GM19328 (cell line): ENCODE measurements around the gene MAB21L2.

ENCODE experiments used
- ATAC-seq: cut with Tn5 transposase; IDR thresholded peaks from one replicate; pipeline ENCODE4 v1.9.1; 2021; ENCODE audit warnings: mild to moderate bottlenecking, moderate library complexity; ENCODE audit not compliant: unreplicated experiment

Gene MAB21L2

DNA sequence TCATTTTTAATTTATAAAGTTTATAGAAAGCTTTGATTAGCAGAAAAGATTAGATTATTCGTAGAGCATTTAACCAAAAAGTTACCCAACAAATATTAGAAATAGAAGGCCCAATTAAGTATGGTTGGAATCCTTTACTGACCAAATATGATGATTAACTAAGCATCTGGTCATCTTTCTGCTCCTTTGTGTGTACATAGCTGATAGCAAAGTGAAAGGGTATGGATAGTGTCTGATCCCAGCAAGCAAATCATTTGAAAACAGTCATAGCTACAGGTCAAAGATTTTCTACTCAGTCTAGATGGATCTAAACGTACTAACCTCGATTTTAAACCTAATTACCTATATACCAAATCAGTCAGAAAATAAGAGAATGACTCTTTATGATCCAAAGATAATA is 7.3 kb upstream of the MAB21L2 start:
- no peak for ATAC-seq

DNA sequence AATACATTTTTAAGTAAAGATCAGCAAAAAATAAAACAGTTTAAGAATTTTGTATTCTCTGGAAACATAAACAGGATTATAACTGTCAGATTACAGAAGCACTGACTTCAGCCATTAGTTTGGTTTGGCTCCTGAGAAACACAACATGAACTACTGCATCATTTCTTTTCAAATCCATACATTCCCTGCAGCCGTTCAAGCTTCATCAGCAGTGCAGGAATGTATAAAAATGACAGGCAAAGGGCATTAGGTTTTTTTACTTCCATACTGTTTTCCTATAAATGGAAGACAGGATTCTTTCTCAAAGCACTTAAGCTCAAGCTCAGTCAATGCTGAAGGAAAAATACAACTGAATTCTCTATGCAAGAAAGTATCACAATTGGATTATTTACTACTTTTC is 4.2 kb upstream of the MAB21L2 start:
- no peak for ATAC-seq

DNA sequence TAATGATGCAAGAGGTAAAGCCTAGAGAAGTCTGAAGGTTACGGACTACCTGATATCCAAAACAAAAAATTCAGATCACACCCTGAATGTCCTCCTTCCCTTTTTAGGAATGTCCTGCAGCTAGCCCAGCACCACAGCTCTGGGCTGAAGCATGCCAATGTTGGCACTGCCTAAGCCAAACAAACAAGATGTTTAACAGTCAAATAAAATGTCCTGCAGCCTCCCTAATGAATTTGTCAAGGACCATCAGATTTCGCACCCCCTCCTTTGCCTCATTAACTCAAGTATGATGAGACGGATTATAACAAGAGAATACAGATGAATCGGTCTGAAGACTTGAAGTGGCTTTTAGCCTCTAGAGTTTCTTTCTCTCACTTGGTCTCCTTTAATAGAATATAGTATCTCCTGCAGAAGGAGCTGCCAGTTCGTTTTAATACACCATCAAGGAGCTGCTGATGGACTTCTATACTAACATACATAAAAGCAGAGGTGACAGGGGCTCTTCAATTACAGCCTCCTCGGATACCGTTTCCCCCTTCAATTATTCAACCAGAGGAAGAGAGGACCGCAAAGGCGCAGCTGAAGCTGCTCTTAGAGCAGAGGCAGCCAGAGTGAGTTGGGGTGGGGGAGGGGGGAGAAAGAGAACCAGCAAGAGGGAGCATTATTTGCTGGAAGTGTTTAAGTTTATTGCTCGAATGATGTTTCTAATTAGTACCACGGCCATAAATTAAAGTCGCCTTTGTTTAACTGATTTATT is 3.0 kb upstream of the MAB21L2 start:
- ATAC-seq: no peak

DNA sequence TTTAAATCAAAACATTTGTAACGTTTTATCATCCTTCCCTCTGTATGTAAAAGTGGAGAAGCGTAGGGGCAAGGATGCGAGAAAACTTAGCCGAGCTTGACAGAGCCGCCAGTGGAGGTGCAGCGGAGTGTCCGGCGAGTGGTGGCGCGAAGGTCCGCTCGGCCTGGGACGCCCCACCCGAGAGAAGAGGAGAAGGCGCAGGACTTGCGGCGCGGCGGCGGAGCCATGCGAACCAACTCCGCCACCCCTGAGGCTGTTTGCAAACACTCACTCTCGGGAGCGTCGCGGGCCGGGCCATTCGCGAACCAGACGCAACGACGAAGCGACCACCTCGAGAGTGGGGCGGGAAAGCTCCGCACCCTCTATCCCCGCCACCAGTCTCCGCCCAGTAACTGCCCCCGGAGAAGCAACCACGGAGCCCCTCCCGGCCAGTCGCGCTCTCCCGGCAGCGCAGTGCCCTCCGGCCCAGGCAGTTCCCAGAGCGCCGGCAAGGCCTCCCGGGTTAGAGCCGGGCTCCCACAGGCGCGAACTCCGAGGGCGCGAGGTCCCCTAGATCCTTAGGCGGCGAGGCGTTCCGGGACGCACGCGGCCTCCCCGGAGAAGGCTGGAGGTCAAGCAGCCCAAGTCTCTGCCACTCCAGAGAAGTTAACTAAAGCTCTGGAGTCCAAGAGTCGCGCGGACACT is 2.3 kb upstream of the MAB21L2 start:
- no peak for ATAC-seq

DNA sequence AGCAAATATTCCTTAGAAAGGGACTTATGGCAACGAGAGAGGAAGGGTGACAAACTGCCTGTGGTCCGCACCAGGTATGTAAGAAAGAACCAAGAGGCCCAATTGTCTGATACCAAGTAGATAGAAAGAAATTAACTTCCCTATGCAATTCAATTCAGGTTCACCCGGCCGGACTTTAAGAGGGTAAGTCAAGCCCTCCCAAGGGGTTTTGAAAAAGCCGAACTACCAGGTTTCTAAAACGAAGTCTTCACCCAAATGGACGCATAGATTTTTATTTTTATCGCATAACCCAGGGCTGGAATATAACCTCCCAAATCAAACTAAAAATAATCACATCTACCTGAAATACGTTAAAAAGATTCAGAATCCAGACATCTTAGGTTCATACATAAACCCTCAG is 1.6 kb upstream of the MAB21L2 start:
- no peak for ATAC-seq

DNA sequence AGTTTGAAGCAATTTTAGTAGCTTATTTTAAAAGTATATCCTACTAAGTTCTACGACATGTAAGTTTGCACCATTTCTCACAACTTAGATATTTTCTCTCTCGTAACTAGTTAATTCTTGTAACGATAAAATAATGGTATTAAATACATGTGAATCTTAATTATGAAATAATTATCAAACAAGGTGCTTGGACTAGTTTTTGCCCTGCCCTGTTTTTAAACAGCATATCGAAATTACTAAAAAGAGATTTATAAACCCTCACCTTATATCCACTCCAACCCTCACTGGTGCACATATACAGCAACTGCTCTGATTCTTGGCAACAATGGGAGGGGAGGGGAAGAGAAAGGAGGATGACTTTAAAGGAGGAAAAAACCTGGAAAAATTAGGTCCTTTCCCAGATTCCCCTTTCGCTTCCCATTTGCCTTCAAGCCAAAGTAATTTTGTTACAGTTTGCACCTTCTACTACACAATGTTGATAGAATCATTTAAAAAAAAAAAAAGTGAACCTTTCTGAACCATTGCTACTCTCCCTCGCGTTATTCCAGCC is 820 bp upstream of the MAB21L2 start:
- no peak for ATAC-seq

DNA sequence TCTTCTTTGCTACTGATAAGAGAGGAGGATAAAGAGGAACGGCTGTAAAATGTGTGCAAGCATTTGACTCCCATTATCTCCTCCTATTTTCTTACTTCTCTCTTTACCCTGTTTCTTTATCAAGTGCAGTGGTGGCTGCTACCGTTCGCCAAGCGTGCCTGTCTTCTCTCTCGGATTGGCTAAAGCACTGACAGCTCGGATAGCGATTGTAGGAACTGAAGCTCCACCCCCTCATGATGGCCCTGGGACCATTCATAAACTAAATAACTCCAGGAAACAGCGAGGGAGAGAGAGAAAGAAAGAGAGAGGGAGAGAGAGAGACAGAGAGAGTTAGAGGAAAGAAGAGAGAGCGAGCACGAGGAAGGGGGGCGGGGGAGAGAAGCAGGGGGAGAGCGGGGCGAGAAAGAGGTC is 305 bp upstream of the MAB21L2 start:
- no peak for ATAC-seq

DNA sequence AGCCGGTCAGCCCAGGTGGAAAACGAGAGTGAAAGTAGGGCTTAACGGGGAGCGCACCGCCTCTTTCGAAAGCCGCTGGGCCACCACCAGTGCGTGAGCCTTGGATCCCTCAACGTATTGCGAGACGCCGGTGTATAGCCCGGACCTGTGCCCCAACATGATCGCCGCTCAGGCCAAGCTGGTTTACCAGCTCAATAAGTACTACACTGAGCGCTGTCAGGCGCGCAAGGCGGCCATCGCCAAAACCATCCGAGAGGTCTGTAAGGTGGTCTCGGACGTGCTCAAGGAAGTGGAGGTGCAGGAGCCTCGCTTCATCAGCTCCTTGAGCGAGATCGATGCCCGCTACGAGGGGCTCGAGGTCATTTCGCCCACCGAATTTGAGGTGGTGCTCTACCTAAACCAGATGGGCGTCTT is 929 bp downstream of the MAB21L2 start:
- no peak for ATAC-seq

DNA sequence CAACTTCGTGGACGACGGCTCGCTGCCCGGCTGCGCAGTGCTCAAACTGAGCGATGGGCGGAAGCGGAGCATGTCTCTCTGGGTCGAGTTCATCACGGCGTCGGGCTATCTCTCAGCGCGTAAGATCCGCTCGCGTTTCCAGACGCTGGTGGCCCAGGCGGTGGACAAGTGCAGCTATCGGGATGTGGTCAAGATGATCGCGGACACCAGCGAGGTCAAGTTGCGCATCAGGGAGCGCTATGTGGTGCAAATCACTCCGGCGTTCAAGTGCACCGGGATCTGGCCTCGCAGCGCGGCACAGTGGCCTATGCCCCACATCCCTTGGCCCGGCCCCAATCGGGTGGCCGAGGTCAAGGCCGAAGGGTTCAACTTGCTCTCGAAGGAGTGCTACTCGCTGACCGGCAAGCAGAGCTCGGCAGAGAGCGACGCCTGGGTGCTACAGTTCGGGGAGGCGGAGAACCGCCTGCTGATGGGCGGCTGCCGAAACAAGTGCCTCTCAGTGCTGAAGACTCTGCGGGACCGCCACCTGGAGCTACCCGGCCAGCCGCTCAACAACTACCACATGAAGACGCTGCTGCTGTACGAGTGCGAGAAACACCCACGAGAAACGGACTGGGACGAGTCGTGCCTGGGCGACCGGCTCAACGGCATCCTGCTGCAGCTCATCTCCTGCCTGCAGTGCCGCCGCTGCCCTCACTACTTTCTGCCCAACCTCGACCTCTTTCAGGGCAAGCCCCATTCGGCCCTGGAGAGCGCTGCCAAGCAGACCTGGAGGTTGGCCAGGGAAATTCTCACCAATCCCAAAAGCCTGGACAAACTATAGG is 1.5 kb downstream of the MAB21L2 start:
- no peak for ATAC-seq

DNA sequence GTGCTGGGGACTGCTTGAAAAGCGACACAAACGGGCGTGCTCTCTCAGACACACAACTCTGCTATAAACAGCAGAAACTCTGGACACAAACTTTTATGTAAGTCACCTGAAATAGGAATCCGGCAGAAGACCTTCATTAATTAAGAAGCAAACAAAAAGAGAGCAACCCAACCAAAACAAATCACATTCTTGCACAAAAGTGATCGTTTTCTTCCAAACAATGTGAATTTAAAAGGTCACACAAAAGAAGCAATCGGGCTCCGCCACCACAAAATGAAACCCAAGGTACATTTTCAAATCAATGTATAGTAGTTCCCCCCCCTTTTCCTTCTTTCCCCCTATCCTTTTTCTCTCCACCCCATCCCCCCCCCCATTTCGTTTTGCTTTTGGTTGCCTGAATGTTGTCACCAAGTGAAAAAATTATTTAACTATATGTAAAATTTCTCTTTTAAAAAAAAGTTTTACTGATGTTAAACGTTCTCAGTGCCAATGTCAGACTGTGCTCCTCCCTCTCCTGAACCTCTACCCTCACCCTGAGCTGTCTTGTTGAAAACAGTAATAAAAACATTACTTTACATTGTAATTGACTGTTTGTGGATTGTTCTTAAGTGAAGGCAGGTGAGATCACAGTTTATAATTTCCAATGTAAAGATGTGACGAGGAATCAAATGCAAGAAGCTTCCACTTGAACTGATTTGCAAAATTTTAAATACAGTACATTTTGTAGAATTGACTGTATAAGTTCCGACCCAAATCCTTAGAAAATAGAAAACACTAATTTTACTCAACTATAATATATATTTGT is 2.4 kb downstream of the MAB21L2 start:
- ATAC-seq: no peak

DNA sequence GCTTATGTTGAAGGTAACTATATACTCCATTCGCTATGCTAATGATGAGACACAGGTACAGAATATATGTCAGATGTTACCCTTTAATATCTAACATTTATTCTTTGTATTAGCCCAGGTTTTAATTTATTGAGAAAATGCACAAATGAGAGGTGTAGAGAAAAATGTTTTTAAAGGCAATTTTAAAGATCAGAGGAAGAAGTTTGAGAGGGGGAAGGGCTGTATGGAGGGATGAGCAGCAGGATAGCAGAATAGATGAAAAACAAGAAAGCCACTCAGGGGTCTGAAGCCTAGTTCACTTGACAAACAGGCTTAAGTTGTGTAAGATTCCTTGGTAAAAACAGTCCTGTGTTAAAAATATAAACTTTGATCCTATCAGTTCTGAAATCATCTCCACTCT is 3.7 kb downstream of the MAB21L2 start:
- ATAC-seq: no peak

DNA sequence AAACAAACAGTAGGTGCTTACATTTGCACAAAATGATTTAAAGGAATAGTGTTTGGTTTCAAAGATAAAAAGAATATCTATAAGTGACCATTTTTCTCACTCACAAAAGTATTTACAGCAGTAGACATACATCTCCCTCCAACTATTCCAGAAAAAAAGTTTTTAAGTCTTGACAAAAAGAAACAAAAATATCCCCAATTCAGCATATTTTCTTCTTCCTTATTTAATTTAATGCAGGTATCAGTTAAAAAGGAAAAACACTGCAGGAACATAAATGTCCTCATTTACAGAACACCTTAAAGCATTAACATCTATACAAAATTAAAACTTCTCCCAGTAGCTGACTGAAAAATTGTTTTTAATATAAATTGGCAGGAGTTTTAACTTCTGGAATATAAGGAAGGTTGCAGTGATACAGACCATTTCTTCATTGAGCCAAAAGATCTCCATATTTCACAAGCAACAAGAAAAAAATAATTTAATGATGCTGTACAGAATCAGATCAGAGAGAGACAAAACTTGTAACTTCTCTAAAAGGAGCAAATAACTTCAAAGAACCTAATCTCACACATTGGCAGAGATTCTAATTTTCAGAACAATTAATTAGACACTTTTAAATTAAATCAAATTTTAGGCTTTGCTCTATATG is 4.3 kb downstream of the MAB21L2 start:
- no peak for ATAC-seq

DNA sequence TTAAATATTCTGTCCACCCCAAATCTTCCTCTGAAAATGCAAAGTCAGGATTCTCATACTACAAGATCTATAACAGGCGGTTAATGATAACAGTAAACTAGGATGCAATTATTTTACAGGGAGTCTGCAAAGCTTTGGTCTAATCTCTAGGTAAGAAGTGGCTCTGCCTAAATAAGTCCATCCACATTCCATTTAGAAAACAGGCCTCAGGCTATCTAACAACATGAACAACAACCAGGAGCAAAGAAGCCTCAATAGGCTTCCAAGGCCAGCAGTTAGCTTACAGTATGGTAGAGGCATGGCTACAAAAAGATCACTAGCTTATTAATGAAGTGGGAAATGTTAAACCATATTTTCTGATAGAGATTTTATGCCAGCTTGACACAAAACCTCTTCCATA is 6.4 kb downstream of the MAB21L2 start:
- no peak for ATAC-seq

DNA sequence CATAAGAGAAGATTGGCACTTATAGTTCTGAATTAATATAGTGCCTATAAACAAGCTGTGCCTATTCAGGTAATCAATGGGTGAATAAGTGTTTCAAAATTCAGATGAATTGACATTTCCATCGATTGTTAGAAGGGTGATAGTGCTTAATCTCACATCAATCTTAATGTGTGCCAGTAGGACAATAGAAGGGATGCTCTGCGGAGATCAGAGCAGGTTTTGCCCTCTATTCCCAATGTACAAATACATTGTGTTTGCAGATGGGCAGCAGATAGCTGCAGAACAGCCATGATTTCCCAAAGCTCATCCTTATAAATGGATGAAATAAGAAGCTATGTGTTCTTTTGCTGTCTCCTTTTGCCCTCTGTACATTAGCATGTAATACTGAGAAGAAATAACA is 7.2 kb downstream of the MAB21L2 start:
- ATAC-seq: no peak

DNA sequence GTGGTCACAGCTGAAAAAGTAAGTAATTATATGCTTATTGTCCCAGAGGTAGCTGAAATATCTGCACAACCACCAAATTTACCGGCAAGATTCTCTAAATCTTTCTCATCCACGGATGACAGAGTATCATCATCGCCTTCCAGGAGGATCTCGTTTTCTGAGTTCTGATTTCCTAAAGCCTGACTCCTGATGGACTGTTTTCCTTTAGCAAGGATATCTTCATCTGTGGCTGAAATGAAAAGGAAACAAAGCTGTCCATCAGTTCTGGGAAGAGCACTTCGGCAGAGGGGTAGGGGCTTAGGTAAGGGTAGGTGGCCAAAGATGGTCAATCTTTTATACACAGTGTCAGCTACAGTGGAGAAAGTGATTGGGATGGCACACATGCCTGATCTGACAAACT is 8.7 kb downstream of the MAB21L2 start:
- ATAC-seq: no peak

DNA sequence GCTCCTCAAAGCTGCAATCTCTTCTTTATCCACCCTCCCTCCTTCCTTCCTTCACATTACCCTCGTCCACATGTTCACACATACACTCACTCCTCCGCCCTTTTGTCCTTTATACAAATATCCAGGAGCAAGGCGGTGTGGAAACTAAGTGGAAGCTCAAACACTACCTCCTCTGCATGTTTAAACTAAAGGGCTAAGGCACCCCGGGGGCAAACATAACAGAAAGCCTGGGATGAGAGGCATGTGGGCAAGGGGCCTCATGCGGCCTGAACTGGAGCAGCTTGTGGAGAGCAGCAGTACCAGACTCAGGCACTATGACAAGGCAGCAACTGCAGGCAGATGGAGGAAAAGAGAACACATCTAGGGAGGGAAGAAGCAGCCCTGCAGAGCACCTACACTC is 9.5 kb downstream of the MAB21L2 start:
- no peak for ATAC-seq

DNA sequence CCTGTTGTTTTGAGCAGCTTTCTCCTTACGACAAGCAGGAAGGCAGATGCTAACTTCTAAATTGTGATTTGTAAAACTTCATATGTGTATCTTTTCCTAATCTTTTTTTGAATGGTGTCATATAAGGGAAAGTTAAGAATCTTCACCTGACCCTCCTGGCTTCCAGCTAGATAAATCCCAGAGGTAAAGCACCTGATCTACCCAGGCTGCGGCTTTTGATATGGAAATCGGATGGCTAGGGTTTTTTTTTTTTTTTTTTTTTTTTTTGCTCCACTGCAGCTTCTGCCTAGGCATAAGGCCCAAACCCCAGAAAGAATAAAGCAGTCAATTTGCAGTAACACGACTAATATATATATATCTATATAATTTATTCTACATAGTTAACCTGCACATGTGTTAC is 10.0 kb downstream of the MAB21L2 start:
- ATAC-seq: no peak

DNA sequence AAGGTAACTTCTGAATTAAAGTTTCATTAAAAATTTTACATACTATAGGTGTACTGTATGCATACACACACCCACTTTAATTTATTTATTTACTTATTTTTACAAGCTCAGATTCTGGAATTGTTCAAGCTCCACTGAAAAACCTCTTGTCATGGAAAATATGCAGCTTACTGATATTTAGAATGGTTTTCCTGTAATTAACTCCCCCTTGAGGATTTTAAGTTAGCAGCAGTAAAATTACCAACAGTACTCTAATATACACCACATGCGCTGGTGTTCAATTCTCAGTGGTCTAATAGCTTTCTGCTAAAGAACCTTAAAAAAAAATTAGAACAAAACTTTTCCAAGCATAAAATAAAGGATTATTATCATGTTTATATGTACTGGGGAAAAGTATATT is 12.0 kb downstream of the MAB21L2 start:
- no peak for ATAC-seq

DNA sequence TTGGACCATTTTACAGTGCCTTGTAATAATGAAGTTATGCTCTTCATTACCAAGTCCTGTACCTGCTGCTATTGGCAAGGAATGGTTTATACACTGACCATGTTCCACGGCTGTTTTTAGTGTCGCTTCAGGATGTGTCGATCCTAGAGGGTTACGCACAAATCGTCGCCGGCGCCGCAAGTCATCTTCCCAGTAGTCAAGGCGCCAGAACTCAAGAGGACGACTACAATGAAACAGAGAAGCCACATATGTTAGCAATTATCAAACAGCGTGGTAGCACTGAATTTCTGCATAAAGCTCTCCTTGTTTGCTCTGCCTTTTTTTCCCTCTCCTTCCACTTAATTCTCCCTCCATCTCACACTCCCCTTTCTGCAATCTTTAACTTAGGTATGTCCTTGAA is 17.0 kb downstream of the MAB21L2 start:
- ATAC-seq: no peak

DNA sequence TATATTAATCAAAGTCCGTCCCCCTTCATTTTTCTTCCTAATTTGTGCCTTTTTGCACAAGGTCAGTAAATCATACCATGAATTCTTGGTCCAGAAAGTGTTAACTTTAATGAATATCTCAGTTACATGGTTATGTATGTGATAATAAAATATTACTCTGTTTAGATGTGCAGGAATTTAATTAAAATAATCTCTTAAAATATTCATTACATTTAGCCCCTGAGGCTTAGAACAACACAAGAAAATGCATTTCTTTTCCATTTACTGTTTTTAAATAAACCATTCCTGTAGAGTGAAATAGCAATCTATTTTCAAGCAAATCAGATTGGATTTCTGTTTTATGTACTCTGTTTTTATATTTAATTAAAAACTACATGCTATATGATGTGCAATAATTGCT is 17.6 kb downstream of the MAB21L2 start:
- no peak for ATAC-seq
